GM13977 (cell line): ENCODE results near the gene GLRX3.
"Not testable (repeated sequence)": the region's sequence is repeated elsewhere in the genome, so short reads cannot be mapped to it uniquely, and the experiment has no call there.

ENCODE experiments used
- DNase-seq: peaks from one replicate; pipeline ENCODE4 v3.0.0; 2012; ENCODE audit warnings: low spot score
- in situ Hi-C: fragments of 300-500 bp; cut with MboI; formaldehyde crosslinking; loops from one replicate; pipeline ENCODE4 v1.12.0; 2022; ENCODE audit warnings: low sequenced_read_pairs, low pct_unique_long_range_greater_than_20kb, mixed read lengths, inconsistent platforms; ENCODE audit not compliant: unreplicated experiment
- TF ChIP-seq, protein P1 (sequence below): IDR thresholded peaks from 2 replicates; pipeline ENCODE4 v1.5.1; 2012; ENCODE audit warnings: mild to moderate bottlenecking, control low read depth; ENCODE audit not compliant: insufficient read depth; ENCODE audit errors: extremely low read depth, missing control alignments

Gene GLRX3

DNA sequence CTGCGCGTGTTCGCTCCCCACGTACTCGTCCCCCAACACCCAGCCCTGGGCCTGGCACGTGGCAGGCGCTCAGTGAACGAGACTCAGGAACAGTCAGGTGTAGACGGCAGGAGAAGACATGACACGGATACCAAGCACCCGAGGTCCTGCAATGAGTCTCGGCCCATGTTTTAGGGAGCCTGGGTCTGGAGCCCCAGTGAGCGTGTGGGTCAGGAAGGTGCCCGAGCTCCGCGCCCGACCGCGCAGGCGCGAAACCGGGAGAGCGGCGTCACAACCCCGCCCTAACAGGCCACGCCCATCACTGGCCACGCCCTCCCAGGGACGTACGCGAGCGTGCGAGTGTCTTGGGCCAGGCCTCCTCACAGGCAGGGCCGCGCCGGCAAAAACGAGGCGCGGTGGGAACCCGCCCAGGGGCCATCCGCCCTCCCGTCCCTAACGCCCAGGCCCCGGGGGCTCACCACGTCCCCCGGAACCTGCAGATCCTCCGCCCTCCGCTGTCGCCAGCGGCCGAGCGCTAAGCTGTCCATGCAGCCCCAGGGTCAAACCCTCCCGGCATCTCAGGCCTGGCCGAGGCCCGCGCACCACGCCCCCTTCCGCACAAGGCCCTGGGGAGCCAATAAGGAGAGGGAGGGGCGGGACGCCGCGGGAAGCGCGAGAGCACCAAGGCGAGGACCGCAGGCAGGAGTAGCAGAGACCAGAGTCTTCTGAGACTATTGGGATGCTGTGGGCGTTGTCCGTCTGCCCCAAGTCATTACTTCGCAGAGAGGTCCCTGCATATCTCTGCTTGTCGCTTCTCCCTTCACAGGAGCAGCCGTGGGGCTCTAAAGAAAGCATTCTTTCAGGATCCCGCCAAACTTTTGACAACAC is 25.7 kb upstream of the GLRX3 start, which contains the start of gene C10orf143:
Gene C10orf143 (minus strand): TSS at position 585 of the 867 bp plus-strand sequence. CDS start 58 bp downstream, at position 527.
- TF ChIP-seq, protein P1, sequence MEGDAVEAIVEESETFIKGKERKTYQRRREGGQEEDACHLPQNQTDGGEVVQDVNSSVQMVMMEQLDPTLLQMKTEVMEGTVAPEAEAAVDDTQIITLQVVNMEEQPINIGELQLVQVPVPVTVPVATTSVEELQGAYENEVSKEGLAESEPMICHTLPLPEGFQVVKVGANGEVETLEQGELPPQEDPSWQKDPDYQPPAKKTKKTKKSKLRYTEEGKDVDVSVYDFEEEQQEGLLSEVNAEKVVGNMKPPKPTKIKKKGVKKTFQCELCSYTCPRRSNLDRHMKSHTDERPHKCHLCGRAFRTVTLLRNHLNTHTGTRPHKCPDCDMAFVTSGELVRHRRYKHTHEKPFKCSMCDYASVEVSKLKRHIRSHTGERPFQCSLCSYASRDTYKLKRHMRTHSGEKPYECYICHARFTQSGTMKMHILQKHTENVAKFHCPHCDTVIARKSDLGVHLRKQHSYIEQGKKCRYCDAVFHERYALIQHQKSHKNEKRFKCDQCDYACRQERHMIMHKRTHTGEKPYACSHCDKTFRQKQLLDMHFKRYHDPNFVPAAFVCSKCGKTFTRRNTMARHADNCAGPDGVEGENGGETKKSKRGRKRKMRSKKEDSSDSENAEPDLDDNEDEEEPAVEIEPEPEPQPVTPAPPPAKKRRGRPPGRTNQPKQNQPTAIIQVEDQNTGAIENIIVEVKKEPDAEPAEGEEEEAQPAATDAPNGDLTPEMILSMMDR: no peak
- in situ Hi-C loops: no loop called here
- DNase-seq: peak; percentile 95

DNA sequence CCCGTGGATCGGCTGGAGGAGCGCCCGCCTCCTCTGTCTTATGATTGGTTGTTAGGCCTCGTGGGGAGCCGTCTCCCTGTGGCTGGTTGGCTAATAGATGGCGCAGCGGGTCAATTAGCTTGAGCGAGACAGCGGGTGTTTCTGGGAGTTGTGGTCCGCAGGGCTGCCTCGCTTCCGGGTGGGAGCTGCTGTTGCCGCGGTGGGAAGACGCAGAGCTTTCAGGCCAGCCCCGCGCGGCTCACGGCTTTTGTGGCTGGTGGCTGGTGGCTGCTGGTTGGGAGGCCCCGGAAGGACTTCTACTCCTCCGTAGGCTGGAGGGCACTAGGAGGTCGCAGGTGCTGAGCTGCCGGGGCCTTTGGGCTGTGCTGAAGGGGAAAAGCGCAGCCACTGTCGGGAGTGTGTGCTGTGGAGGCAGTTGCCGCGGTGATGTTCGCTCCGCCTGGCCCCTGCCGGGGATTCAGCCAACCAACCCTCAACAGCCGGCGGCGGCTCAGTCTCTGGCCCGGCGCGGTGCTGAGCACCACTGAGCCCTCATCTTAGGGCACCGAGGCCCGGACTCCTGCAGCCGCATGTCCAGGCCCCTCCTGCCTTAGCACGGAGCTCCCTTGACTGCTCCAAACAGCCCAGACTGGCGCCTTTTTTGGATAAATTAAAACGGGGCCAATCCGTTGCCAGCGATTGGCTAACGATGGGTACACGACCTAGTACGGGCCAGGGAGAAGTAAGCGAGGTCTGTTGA is 24.9 kb upstream of the GLRX3 start:
- TF ChIP-seq, protein P1: no peak
- peak; percentile 92 for DNase-seq
- in situ Hi-C loops: no loop called here

DNA sequence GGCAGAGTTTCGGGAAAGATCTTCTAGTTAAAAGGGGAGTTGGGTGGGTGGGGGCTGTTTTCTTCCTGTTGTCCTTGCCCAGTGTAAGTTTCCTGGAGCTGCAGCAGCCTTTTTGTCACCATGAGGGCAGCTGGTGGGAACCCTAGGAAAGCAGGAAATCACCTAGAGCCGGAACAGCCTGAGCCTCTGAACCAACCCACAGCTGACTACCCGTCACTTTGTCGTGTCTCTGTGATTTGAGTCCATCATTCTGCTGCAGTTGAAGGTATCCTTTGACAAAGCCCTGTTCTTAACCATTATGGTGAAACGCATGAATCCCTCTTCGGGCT is 24.4 kb upstream of the GLRX3 start:
- in situ Hi-C loops: no loop called here
- DNase-seq: no peak
- TF ChIP-seq, protein P1: no peak

DNA sequence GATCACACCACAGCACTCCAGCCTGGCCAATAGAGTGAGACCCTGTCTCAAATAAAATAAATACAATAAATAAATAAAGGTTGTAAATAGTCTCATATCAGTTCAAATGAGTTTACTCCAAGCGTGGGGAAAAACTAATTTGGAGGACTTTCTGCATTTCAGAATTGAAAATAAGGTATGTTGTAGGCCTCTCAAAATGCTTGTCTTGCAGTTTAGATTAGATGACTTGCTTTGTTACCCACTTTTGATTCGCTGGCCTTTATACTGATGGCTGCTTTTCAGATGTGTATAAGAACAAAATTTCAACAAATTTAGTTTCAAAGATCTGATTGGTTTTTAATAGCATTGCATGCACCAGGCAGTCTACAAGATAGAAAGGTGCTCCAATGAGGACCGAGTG is 23.4 kb upstream of the GLRX3 start:
- no peak for DNase-seq
- in situ Hi-C loops: no loop called here
- TF ChIP-seq, protein P1: no peak

DNA sequence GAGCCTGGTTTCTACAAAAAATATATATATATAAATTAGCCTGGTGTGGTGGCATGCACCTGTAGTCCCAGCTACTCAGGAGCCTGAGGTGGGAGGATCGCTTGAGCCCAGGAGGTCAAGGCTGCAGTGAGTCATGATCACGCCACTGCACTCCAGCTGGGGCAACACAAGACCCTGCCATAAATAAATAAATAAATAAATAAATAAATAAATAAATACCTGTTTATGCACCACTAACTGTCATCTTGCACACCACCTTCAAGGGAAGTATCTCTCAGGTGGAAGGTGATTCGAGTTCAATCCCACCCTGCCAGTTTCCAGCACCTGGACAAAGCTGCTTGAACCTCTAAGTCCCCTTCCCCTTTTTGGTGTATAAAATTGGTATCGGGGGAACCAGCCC is 19.2 kb upstream of the GLRX3 start:
- DNase-seq, in situ Hi-C loops: not testable (repeated sequence)

DNA sequence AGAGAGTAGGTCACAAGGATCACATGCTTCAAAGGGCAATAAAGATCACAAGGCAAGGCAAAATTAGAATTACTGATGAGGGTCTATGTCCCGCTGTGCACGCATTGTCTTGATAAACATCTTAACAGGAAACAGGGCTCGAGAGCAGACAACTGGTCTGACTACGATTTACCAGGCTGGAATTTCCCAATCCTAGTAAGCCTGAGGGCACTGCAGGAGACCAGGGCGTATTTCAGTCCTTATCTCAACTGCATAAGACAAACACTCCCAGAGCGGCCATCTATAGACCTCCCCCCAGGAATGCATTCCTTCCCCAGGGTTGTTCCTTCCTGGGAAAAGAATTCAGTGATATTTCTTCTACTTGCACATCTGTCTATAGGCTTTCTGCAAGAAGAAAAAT is 18.7 kb upstream of the GLRX3 start:
- in situ Hi-C loops, DNase-seq: not testable (repeated sequence)

DNA sequence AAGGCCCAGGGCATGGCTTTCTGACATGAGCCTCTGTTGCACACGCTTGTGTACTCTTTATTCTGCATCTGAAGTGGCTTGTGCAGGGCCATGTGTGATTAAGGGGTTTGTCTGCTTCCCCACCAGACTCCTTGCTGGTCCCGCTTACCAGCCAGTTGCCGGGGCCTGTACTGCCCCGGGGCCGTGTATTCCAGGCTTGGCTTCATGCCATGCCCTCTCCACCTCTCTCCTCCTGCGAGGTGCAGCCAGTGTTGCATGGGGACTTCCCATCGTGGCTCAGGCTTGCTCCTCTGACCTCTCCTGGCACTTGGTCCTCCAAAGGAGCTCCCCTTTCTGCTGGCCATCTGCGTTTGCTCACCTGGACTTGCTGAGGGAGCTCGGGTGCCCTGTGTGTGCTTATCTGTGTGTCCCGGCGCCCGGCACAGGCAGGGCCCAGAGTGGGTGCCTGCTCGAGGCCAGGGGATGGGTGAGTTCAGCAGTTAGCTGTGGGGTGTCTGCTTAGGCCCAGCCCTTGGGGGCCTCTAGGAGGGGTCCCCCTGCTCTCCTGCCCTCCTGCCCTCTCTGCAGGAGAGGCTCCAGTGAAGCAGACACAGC is 14.6 kb upstream of the GLRX3 start:
- TF ChIP-seq, protein P1: no peak
- no peak for DNase-seq
- in situ Hi-C loops: no loop called here
